Activated T-cell treated with anti-CD3 and anti-CD28 coated beads, Interleukin-2, amount 50 U/mL, for 24 hours (primary cell): Measurements from ENCODE around the gene SLC15A1.

ENCODE experiments used
- DNase-seq: peaks from one replicate; pipeline ENCODE4 v3.0.0-alpha.2; 2020
- H3K27ac Mint-ChIP-seq: 2 replicates; pipeline ENCODE4 v1.8.0; 2020; ENCODE audit warnings: mild to moderate bottlenecking, mixed read lengths
- H3K27me3 Mint-ChIP-seq: 2 replicates; pipeline ENCODE4 v1.8.0; 2020; ENCODE audit warnings: mixed read lengths
- H3K36me3 Mint-ChIP-seq: 2 replicates; pipeline ENCODE4 v1.8.0; 2020; ENCODE audit warnings: low read depth, mixed read lengths
- H3K4me1 Mint-ChIP-seq: 2 replicates; pipeline ENCODE4 v1.8.0; 2020; ENCODE audit warnings: low read depth, mixed read lengths
- H3K4me3 Mint-ChIP-seq: 2 replicates; pipeline ENCODE4 v1.8.0; 2020; ENCODE audit warnings: mild to moderate bottlenecking, moderate library complexity, mixed read lengths
- H3K9me3 Mint-ChIP-seq: 2 replicates; pipeline ENCODE4 v1.8.0; 2020; ENCODE audit warnings: mixed read lengths

The SLC15A1 gene

DNA sequence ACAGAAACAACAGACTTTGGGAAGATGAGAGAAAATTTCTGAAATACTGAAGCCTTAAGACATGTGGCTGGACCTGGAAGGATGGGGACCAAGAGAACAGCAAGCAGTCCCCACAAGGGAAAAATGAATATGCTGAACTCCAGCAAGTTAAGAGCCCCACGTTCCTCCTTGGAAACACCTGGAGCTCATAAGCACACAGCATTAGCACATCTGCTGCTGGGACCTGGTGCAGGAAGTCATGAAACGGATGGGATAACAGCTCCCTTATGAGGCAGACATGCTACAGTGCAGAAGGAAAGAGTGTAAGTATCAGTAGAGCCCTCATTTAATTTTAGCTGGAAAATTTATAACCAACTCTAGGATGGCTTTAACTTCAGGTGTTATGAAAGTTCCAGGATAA, 67.3 kb downstream of the SLC15A1 start:
- no peaks in the 10 kb centered on the region for H3K4me1 Mint-ChIP-seq
- no peaks in the 10 kb centered on the region for H3K36me3 Mint-ChIP-seq
- H3K27ac Mint-ChIP-seq: no peak overlapping the region
- no peaks in the 10 kb centered on the region for H3K9me3 Mint-ChIP-seq
- DNase-seq: no peak
- H3K4me3 Mint-ChIP-seq: no peak overlapping the region
- no peaks in the 10 kb centered on the region for H3K27me3 Mint-ChIP-seq

DNA sequence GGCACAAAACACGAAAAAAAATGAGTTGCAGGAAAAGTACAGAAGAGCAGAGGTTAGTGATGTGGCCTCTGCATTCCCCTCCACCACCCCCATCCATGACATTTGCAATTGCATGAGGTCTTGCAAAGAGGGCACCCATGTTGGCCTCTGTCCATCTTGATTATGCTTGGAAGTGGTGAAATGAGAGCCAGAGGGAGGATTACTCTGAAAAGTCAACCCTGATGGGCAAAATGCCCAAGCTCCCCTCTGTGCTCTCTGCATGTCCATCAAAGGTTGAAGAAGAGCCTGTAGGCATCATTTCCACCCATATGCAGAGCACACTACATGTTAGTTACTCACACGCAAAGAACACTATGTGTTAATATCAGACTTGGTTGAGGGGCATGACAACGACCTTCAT, 71.4 kb downstream of the SLC15A1 start:
- DNase-seq: no peak
- no peaks in the 10 kb centered on the region for H3K4me1 Mint-ChIP-seq
- H3K36me3 Mint-ChIP-seq: no peaks in the 10 kb centered on the region
- no peaks in the 10 kb centered on the region for H3K27me3 Mint-ChIP-seq
- no peaks in the 10 kb centered on the region for H3K9me3 Mint-ChIP-seq
- no peak overlapping the region for H3K4me3 Mint-ChIP-seq
- H3K27ac Mint-ChIP-seq: no peak overlapping the region

DNA sequence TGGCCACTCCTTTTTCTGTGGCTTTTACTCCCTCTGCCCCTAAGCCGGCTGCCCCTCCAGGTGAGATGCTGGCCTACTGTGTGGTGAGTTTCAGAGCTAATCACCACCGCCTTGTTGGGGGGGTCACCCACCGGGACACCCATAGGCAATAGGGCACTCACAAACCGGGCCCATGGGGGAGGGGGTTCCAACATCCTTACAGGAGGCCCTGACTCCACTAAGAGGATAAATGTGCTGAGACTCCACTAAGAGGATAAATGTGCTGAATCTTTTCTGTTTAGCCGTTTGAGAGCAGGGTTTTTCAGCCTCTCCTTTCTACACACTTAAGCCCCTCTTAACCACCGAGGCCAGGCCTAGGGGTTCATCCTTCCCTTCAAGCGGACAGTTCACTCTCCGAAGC, 73.7 kb downstream of the SLC15A1 start:
- H3K27me3 Mint-ChIP-seq: no peaks in the 10 kb centered on the region
- H3K9me3 Mint-ChIP-seq: no peaks in the 10 kb centered on the region
- H3K4me3 Mint-ChIP-seq: no peak overlapping the region
- no peak overlapping the region for H3K27ac Mint-ChIP-seq
- H3K4me1 Mint-ChIP-seq: no peaks in the 10 kb centered on the region
- no peaks in the 10 kb centered on the region for H3K36me3 Mint-ChIP-seq
- no peak for DNase-seq

DNA sequence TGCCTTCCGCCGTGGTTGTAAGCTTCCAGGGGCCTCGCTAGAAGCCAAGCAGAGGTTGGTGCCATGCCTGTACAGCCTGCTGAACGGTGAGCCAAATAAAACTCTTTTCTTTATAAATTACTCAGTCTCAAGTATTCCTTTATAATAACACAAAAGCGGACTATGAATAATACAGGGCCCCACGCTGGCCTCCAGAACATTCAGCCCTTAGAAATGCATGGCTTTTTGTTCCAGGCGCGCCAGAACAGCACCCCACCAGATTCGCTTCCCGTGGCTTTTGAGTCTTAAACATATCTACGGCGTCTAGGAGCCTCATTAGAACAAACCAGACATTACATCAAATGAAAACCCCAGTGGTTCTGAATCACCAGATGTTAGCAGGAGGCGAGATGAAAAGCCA, 75.1 kb downstream of the SLC15A1 start:
- Mint-ChIP-seq H3K9me3 (no peaks in the 10 kb centered on the region), H3K36me3 (no peaks in the 10 kb centered on the region), H3K27me3 (no peaks in the 10 kb centered on the region), H3K4me3 (no peak overlapping the region), H3K27ac (no peak overlapping the region), H3K4me1 (peaks cover 3% of the 10 kb centered on the region)
- DNase-seq: no peak

DNA sequence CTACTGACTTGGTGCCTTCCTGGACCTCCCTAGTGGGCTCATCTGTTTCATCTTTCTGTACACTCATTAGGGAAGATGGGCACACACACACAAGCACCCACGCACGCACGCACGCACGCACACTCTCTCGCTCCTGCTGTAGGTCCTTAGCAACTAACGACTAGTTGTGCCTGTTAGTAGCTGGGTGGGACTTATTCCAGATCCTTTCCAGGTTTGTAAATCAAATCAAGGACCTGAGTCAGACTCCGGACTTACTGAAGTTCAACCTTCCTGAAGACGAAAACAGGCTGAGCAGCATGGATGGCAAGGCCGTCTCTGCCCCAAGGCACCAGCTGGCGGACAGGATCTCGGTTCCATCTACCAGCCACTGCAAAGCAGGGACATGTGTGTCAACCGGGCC, 76.2 kb downstream of the SLC15A1 start:
- Mint-ChIP-seq H3K27me3 (no peaks in the 10 kb centered on the region), H3K4me3 (no peak overlapping the region), H3K36me3 (no peaks in the 10 kb centered on the region), H3K4me1 (peaks cover 3% of the 10 kb centered on the region), H3K9me3 (no peaks in the 10 kb centered on the region), H3K27ac (no peak overlapping the region)
- no peak for DNase-seq

DNA sequence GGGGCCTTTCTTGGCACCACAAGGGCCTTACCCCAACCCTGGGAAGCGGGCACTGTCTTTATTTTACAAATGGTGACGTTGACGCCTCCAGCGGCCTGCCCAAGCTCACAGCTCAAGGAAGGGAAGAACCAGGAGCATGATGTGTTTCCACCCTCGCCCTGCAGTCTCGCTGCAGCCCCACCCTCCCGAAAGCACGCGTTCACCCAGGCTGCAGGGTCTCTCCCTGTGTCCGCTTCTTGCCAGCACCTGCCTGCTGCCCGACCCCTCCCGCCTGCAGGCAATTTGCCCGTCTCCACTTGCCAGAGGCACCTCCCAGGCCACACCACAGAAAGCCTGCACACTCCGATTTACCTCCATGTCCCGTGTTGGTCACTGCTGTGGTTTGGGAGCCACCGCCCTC, 76.6 kb downstream of the SLC15A1 start:
- no peaks in the 10 kb centered on the region for H3K9me3 Mint-ChIP-seq
- no peaks in the 10 kb centered on the region for H3K36me3 Mint-ChIP-seq
- peaks cover 3% of the 10 kb centered on the region for H3K4me1 Mint-ChIP-seq
- no peak for DNase-seq
- no peak overlapping the region for H3K4me3 Mint-ChIP-seq
- H3K27ac Mint-ChIP-seq: no peak overlapping the region
- H3K27me3 Mint-ChIP-seq: no peaks in the 10 kb centered on the region

DNA sequence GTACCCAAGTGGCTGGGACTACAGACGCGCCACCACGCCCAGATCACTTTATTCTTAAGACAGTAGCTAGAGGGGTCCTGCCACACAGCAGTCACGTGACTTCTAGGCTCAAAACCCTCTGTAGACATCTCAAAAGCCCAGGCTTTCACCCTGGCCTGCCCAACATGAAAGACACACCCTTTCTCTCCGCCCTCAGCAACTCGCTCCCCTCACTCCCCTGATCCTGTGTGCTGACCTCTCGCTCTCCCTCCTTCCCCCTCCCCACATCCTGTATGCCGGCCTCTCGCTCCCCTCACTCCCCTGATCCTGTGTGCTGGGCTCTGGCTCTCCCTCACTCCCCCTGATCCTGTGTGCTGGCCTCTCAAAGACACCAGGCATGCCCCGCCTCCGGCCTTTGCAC, 77.4 kb downstream of the SLC15A1 start:
- Mint-ChIP-seq H3K27ac (no peak overlapping the region), H3K4me1 (peaks cover 3% of the 10 kb centered on the region), H3K36me3 (no peaks in the 10 kb centered on the region), H3K27me3 (no peaks in the 10 kb centered on the region), H3K4me3 (no peak overlapping the region), H3K9me3 (no peaks in the 10 kb centered on the region)
- DNase-seq: no peak

DNA sequence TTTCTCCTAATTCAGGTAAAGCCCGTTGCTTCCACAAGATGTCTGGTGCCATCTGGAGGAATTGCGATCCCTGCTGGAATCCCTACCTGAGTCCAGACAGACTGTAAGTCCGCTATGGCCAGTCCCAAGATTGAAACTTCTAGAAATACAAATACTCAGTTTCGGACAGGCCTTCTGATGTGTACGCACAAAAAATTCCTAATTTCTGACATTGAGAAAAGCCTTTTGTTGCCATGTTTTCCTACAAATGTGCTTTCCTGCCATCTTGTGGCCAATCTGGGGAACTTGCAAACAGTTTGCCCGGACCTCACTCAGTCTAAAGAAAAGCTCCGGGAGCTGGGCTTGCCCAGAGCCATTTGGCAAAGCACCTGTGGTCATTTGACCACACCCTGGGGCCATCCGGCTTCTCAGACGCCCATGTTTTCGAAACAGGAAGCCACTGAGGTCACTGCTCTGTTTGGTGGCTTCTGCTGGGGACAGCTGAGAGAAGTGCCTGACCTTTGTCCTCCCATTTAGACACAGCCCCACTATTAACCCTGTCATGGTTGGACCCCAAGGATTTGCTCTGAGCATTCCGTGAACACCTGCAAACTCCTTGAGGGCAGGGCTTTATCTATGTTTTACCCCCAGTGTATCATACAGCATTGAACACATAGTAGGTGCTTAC, 79.4 kb downstream of the SLC15A1 start:
- H3K4me3 Mint-ChIP-seq: no peak overlapping the region
- H3K36me3 Mint-ChIP-seq: no peaks in the 10 kb centered on the region
- peak; percentile 64 for DNase-seq
- no peak overlapping the region for H3K27ac Mint-ChIP-seq
- no peaks in the 10 kb centered on the region for H3K9me3 Mint-ChIP-seq
- peaks cover 3% of the 10 kb centered on the region for H3K4me1 Mint-ChIP-seq
- H3K27me3 Mint-ChIP-seq: peaks cover under 1% of the 10 kb centered on the region

DNA sequence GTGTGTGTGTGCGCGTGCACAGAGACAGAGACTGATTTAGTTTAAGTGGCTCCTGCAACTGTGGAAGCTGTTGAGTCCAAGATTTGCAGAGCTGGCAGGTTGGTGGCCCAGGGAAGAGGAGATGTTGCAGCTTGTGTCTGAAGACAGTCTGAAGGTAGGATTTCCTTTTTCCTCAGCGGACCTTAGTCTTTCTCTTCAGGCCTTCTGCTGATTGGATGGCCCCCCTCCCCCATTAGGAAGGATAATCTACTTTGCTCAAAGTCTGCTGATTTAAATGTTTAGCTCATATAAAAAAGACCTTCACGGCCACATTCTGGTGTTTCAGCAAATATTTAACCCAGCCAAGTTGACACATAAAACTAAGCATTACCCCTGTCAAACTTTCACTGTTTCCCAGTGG, 84.3 kb downstream of the SLC15A1 start:
- Mint-ChIP-seq H3K9me3 (no peaks in the 10 kb centered on the region), H3K4me3 (no peak overlapping the region), H3K4me1 (peaks cover 25% of the 10 kb centered on the region), H3K27me3 (peaks cover 3% of the 10 kb centered on the region), H3K27ac (no peak overlapping the region), H3K36me3 (no peaks in the 10 kb centered on the region)
- DNase-seq: no peak

DNA sequence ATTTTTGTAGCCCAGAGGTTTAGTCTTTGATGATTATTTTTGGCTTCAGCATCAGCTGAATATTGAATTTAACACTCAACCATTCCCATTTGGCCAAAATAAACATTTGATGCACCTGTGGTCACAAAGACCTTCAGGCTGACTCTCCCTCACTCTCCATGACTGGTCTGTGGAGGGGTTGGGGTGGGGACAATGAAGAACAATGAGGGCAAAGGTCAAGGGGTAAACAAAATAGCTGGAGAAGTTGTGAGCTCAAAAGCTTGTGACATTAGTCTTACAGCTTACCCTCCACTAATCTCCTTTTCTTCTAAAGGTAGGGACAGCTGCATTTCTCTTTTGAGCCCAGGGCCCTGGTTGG, 86.9 kb downstream of the SLC15A1 start:
- no peak overlapping the region for H3K27ac Mint-ChIP-seq
- H3K27me3 Mint-ChIP-seq: peaks cover 6% of the 10 kb centered on the region
- H3K9me3 Mint-ChIP-seq: no peaks in the 10 kb centered on the region
- peaks cover 24% of the 10 kb centered on the region for H3K4me1 Mint-ChIP-seq
- no peak overlapping the region for H3K4me3 Mint-ChIP-seq
- no peak for DNase-seq
- no peaks in the 10 kb centered on the region for H3K36me3 Mint-ChIP-seq

DNA sequence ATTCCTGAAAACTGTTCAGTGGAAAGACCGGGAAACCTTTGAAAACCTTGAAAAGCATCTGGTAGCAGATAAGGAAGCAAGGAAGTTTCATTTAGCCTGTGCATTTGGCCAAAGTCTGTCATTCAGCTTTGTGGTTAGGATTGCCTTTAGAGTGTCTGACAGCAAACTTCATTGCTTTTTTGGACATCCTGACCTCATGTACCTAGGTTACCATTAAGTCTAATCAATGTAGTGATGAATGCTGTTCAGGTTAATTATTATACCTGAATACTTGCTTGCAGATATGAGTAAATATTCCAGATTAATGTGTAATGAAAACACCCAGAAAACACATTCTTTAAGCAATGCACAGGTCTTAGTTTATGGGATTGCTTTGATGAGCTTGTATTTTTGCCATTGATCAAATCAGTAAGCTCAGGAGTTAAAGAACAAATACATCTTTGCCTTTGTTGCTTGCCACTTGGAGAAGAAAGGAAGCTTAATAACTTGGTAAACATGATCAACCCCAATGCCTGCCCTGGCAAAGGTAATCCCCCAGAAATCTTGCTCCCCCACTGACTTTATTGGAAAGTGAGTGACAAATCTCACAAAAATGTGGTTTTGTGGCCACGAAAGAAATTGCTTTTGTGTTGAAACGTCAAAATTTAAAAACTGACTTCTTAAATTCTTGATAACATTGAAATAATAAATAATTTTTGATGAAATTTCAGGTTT, 87.4 kb downstream of the SLC15A1 start:
- H3K9me3 Mint-ChIP-seq: no peaks in the 10 kb centered on the region
- H3K4me1 Mint-ChIP-seq: peaks cover 24% of the 10 kb centered on the region
- peaks cover 6% of the 10 kb centered on the region for H3K27me3 Mint-ChIP-seq
- no peak overlapping the region for H3K4me3 Mint-ChIP-seq
- no peak for DNase-seq
- H3K27ac Mint-ChIP-seq: peak overlapping the region; percentile 87
- H3K36me3 Mint-ChIP-seq: no peaks in the 10 kb centered on the region

DNA sequence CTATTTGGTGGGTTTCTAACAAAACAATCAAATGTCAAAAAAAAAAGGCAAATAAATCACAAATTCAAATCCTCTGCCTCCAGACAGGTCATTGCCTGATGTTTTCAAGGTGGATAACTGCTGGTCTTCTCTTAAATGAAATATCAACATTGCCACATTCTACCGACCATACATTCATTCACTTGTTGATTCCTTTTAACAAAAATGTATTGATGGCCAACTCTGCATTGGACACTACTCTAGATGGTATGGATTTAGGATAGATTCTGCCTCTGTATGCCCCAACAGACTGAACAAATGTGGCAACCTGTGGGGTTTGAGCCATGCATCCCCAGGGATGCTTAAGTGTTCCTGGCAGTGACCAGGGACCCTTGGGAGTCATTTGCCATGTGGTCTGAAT, 88.0 kb downstream of the SLC15A1 start:
- H3K4me1 Mint-ChIP-seq: peaks cover 24% of the 10 kb centered on the region
- H3K36me3 Mint-ChIP-seq: no peaks in the 10 kb centered on the region
- no peak for DNase-seq
- H3K4me3 Mint-ChIP-seq: no peak overlapping the region
- H3K9me3 Mint-ChIP-seq: no peaks in the 10 kb centered on the region
- H3K27me3 Mint-ChIP-seq: peaks cover 6% of the 10 kb centered on the region
- H3K27ac Mint-ChIP-seq: peak overlapping the region; percentile 87

DNA sequence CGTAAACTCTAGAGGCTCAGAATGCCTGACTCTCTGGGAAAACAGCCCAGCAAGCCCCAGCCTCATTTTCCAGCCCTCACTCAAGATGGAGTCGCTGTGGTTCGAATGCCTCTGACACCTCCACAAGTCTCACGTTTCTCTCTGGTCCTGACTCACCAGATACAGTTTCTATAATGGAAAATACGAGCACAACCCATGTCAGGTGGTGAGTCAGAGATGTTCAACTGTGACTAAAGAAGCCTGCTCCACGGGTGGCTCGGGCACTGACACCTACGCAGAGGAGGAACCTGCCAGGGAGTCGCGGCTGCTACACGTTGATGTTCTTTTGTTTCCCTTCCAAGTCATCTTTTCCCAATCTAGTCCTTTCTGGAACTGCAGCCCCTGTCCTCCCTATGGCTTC, 88.4 kb downstream of the SLC15A1 start:
- H3K36me3 Mint-ChIP-seq: no peaks in the 10 kb centered on the region
- peaks cover 6% of the 10 kb centered on the region for H3K27me3 Mint-ChIP-seq
- peak; percentile 76 for DNase-seq
- no peaks in the 10 kb centered on the region for H3K9me3 Mint-ChIP-seq
- H3K4me3 Mint-ChIP-seq: no peak overlapping the region
- H3K4me1 Mint-ChIP-seq: peaks cover 24% of the 10 kb centered on the region
- peak overlapping the region; percentile 87 for H3K27ac Mint-ChIP-seq

DNA sequence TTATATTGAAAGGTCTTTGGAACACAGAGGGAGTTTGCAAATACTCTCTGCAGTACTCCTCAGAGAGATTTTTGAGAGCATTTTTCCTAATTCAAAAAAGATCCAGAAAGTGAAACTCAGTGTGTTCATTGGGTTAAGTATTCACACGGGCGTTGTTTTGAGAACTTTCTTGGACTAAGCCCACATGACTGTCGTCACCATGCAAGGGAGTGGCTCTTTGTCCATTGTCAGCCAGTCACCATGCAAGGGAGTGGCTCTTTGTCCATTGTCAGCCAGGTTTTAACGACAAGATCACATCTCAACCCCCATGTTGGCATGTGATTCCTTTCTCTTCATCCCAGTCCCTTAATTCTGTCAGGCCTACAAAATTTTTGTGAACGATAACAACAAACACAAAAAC, 94.3 kb downstream of the SLC15A1 start:
- Mint-ChIP-seq H3K27ac (no peak overlapping the region), H3K4me3 (no peak overlapping the region), H3K36me3 (no peaks in the 10 kb centered on the region), H3K4me1 (peaks cover 2% of the 10 kb centered on the region), H3K27me3 (peaks cover 5% of the 10 kb centered on the region), H3K9me3 (no peaks in the 10 kb centered on the region)
- no peak for DNase-seq

DNA sequence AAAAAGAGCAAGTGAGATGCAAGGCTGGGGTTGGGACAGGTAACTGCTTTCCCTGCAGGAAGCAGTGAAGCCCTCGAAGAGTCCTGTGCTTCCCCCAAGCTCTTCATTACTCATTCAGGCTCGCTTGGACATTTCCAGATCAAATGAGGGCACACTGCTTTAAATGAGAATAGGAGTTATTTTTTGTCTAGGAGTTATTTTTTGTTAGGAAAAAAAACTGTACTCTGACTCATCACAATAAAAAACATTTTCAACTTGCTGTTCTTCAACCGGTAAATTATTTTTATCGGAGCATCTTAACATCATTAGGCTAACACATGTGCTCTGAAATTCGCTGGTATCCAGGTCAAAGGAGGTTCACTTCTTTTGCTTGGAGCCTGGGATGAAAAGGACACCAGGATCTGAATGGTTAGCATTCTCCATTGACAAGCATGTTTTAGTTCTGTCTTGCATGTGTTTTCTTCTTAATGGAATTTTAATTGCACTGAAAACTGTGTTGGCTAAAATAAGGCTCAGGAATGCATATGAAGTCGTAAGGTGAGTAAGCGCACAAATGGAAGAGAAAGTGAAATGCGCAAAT, 94.9 kb downstream of the SLC15A1 start:
- H3K36me3 Mint-ChIP-seq: no peaks in the 10 kb centered on the region

More for the DNA sequence above, 94.9 kb downstream of the SLC15A1 start:
- Mint-ChIP-seq H3K27ac (no peak overlapping the region), H3K4me3 (no peak overlapping the region), H3K9me3 (no peaks in the 10 kb centered on the region), H3K4me1 (peaks cover 2% of the 10 kb centered on the region), H3K27me3 (peaks cover 5% of the 10 kb centered on the region)
- DNase-seq: no peak
